HCT116 (cell line): Measurements from ENCODE around the gene EGFR. TPM values are rescaled to one million over a fixed set of nuclear protein-coding genes. Genes with fewer than 3 reads are reported as not detected.
A peak's percentile ranks its signal among the peaks of the same experiment; 100 is the strongest.

Experiments
- ATAC-seq: fragments of 200-7000 bp; cut with Tn5 transposase; 2 replicates; pipeline ENCODE4 v1.9.1; 2020; ENCODE audit warnings: mild to moderate bottlenecking, moderate library complexity
- BruUV-seq: library from RNA; stranded (reverse); fragments of 400-500 nt; replicated peaks from 2 replicates; lab custom pipeline; 2021; lab: Mats Ljungman, UMichigan
- CTCF ChIA-PET: fragments of 300-600 bp; sonication (Branson Sonifier 250); formaldehyde crosslinking; loops from one replicate; lab custom pipeline; 2021; ENCODE audit warnings: antibody characterized with exemption; lab: Charles Lee
- POLR2A ChIA-PET: fragments of 300-600, 350-600 bp; sonication (Branson Sonifier 250); formaldehyde crosslinking; loops from one replicate; lab custom pipeline; 2021; ENCODE audit warnings: antibody characterized with exemption; lab: Charles Lee
- RAD21 ChIA-PET, 2 experiments: fragments of 300-600 bp; sonication (Branson Sonifier 250); formaldehyde crosslinking; loops; one replicate each; lab custom pipeline; 2023; ENCODE audit warnings: low total read pairs in 2 of 2; ENCODE audit not compliant: uncharacterized antibody in 2 of 2, unreplicated experiment in 2 of 2, low non-redundant PET in 1 of 2; lab: Charles Lee
- DNase-seq: peaks from one replicate; pipeline ENCODE4 v3.0.0-alpha.2; 2010; ENCODE audit warnings: low read depth, low spot score
- H2AFZ ChIP-seq: fragments of 200-600 bp; shearing (Covaris generic), sonication (generic); 2 replicates; pipeline ENCODE4 v1.6.1; 2017; ENCODE audit warnings: low read depth, mixed run types, mixed read lengths, antibody characterized with exemption, low read length; ENCODE audit not compliant: poor library complexity, severe bottlenecking
- H3K27ac ChIP-seq: 2 replicates; pipeline ENCODE4 v1.5.1; 2012; ENCODE audit warnings: low read depth, low read length
- H3K27me3 ChIP-seq: fragments of 200-600 bp; sonication (generic); 2 replicates; pipeline ENCODE4 v1.6.1; 2016; ENCODE audit warnings: mixed run types, low read length, mixed read lengths; ENCODE audit not compliant: insufficient read depth
- H3K36me3 ChIP-seq, 2 experiments: fragments of 200-500 bp in 1 of 2; fragments of 200-600 bp in 1 of 2; sonication (Bioruptor generic) in 1 of 2; sonication (generic) in 1 of 2; 2 replicates each; pipeline versions ENCODE4 v1.5.1 to v1.6.1; 2014 to 2016; ENCODE audit warnings: low read length in 2 of 2, inconsistent platforms in 1 of 2, mixed read lengths in 1 of 2, mixed run types in 1 of 2; ENCODE audit not compliant: insufficient read depth in 2 of 2, control insufficient read depth in 1 of 2
- H3K4me1 ChIP-seq, 2 experiments: fragments of 200-600 bp in 1 of 2; sonication (generic) in 1 of 2; 2 replicates each; pipeline versions ENCODE4 v1.5.1 to v1.6.1; 2012 to 2017; ENCODE audit warnings: low read length in 2 of 2, inconsistent platforms in 1 of 2, mild to moderate bottlenecking in 1 of 2, mixed read lengths in 1 of 2, mixed run types in 1 of 2, moderate library complexity in 1 of 2; ENCODE audit not compliant: insufficient read depth in 2 of 2, control insufficient read depth in 1 of 2
- H3K4me2 ChIP-seq: fragments of 200-600 bp; sonication (generic); 2 replicates; pipeline ENCODE4 v1.6.1; 2017; ENCODE audit warnings: mixed run types, low read length, mixed read lengths
- H3K4me3 ChIP-seq, 2 experiments: fragments of 200-600 bp in 1 of 2; sonication (generic) in 1 of 2; replicated peaks in 1 of 2; 2 replicates each; pipeline ENCODE4 v1.5.1; 2011 to 2016; ENCODE audit warnings: low read length in 2 of 2, control low read depth in 1 of 2, low read depth in 1 of 2, mild to moderate bottlenecking in 1 of 2, mixed read lengths in 1 of 2, mixed run types in 1 of 2
- H3K79me2 ChIP-seq: fragments of 200-600 bp; sonication (generic); 2 replicates; pipeline ENCODE4 v1.6.1; 2017; ENCODE audit warnings: mild to moderate bottlenecking, mixed run types, low read length, moderate library complexity, mixed read lengths; ENCODE audit not compliant: insufficient read depth
- H3K9ac ChIP-seq: fragments of 200-600 bp; sonication (generic); 2 replicates; pipeline ENCODE4 v1.6.1; 2016; ENCODE audit warnings: low read length, mixed read lengths
- H3K9me2 ChIP-seq: fragments of 200-600 bp; sonication (generic), shearing (Covaris generic); 2 replicates; pipeline ENCODE4 v1.6.1; 2017; ENCODE audit warnings: mixed run types, mild to moderate bottlenecking, moderate library complexity; ENCODE audit not compliant: insufficient read depth
- H3K9me3 ChIP-seq, 2 experiments: fragments of 200-500 bp in 1 of 2; fragments of 200-600 bp in 1 of 2; sonication (Bioruptor generic) in 1 of 2; sonication (generic) in 1 of 2; 2 replicates each; pipeline ENCODE4 v1.6.1; 2014 to 2017; ENCODE audit warnings: low read length in 2 of 2, mixed read lengths in 2 of 2, inconsistent platforms in 1 of 2, low read depth in 1 of 2, mild to moderate bottlenecking in 1 of 2, mixed run types in 1 of 2, moderate library complexity in 1 of 2; ENCODE audit not compliant: control insufficient read depth in 1 of 2, insufficient read depth in 1 of 2
- H4K20me1 ChIP-seq: fragments of 200-600 bp; sonication (generic), shearing (Covaris generic); 2 replicates; pipeline ENCODE4 v1.6.1; 2017; ENCODE audit warnings: mixed run types, mild to moderate bottlenecking, moderate library complexity; ENCODE audit not compliant: insufficient read depth
- CBX3 ChIP-seq: IDR thresholded peaks from 2 replicates; pipeline ENCODE4 v1.6.1; 2012; ENCODE audit warnings: low read depth
- CEBPB ChIP-seq: IDR thresholded peaks from 2 replicates; pipeline ENCODE4 v1.6.1; 2012; ENCODE audit warnings: low read depth
- CTCF ChIP-seq, 3 experiments: fragments of 200-600 bp in 1 of 3; sonication (generic) in 1 of 3; IDR thresholded peaks in 2 of 3; conservative IDR thresholded peaks in 1 of 3; 2 replicates each; pipeline ENCODE4 v1.5.1; 2012 to 2017; ENCODE audit warnings: low read depth in 2 of 3, low read length in 2 of 3, antibody characterized with exemption in 1 of 3, borderline replicate concordance in 1 of 3, control low read depth in 1 of 3, mild to moderate bottlenecking in 1 of 3, mixed read lengths in 1 of 3, mixed run types in 1 of 3, moderate library complexity in 1 of 3; ENCODE audit not compliant: insufficient read depth in 1 of 3
- ELF1 ChIP-seq: IDR thresholded peaks from 2 replicates; pipeline ENCODE4 v1.6.1; 2012; ENCODE audit warnings: low read depth, borderline replicate concordance
- EZH2 ChIP-seq: fragments of 200-600 bp; sonication (generic); IDR thresholded peaks from 2 replicates; pipeline ENCODE4 v1.6.1; 2017; ENCODE audit warnings: antibody characterized with exemption, mixed run types
- EZH2phosphoT487 ChIP-seq: fragments of 200-600 bp; IDR thresholded peaks from 2 replicates; pipeline ENCODE4 v1.6.1; 2018; ENCODE audit warnings: antibody characterized with exemption, borderline replicate concordance
- JUND ChIP-seq: IDR thresholded peaks from 2 replicates; pipeline ENCODE4 v1.6.1; 2012
- MAX ChIP-seq: IDR thresholded peaks from 2 replicates; pipeline ENCODE4 v1.6.1; 2012
- POLR2AphosphoS5 ChIP-seq: IDR thresholded peaks from 2 replicates; pipeline ENCODE4 v1.6.1; 2011; ENCODE audit warnings: mild to moderate bottlenecking, low read depth, low read length, moderate library complexity
- REST ChIP-seq: IDR thresholded peaks from 2 replicates; pipeline ENCODE4 v1.6.1; 2012; ENCODE audit warnings: low read depth
- TCF7L2 ChIP-seq: IDR thresholded peaks from 2 replicates; pipeline ENCODE4 v1.7.0; 2011; ENCODE audit warnings: borderline replicate concordance, inconsistent platforms; ENCODE audit not compliant: insufficient read depth, insufficient read length; ENCODE audit errors: extremely low read depth
- YY1 ChIP-seq: IDR thresholded peaks from 2 replicates; pipeline ENCODE4 v1.6.1; 2011; ENCODE audit warnings: low read length, low read depth, moderate library complexity, mild to moderate bottlenecking; ENCODE audit not compliant: insufficient replicate concordance; ENCODE audit errors: extremely low read depth
- ZBTB33 ChIP-seq: IDR thresholded peaks from 2 replicates; pipeline ENCODE4 v1.6.1; 2011; ENCODE audit warnings: mild to moderate bottlenecking, low read length, moderate library complexity; ENCODE audit not compliant: insufficient replicate concordance; ENCODE audit errors: extremely low read depth
- ZFX ChIP-seq: fragments of 450-650 bp; IDR thresholded peaks from 2 replicates; pipeline ENCODE4 v1.6.1; 2017
- ZNF274 ChIP-seq: fragments of 200-500 bp; sonication (Bioruptor generic); IDR thresholded peaks from 2 replicates; pipeline ENCODE4 v1.6.1; 2014; ENCODE audit warnings: mild to moderate bottlenecking, low read depth, low read length, inconsistent platforms
- intact Hi-C: fragments of 100-400 bp; cut with micrococcal nuclease; formaldehyde crosslinking; loops from 2 replicates; pipeline ENCODE4 v1.10.0; 2022
- total RNA-seq: library from RNA; stranded (reverse); gene quantifications from one replicate; pipeline ENCODE4 v1.2.1, GENCODE V29; 2021; ENCODE audit not compliant: unreplicated experiment

EGFR gene
- total RNA-seq, 1 experiment from 2014 or later = 71.5 TPM

- peaks cover 33 to 86% of the 10 kb centered on the region in 2 experiments for H3K4me1 ChIP-seq
Measured at GRCh38 chr7:55066524-55066923, 47.7 kb downstream of the EGFR start.

More at GRCh38 chr7:55066524-55066923, 47.7 kb downstream of the EGFR start:
- Histone ChIP-seq H3K9me2 (no peaks in the 10 kb centered on the region), H3K36me3 (no peaks in the 10 kb centered on the region; a peak in 1 of 4 replicates), H3K9ac (peak overlapping the region; percentile 60), H3K4me2 (peak overlapping the region; percentile 75), H3K79me2 (peaks cover 70% of the 10 kb centered on the region), H3K27me3 (no peaks in the 10 kb centered on the region), H3K4me3 (no peak overlapping the region), H4K20me1 (no peaks in the 10 kb centered on the region), H3K27ac (peak overlapping the region; percentile 70; the same call in 1 of the 2 replicates), H2AFZ (no peak overlapping the region), H3K9me3 (no peaks in the 10 kb centered on the region)
- ATAC-seq (no peak), DNase-seq (no peak)
- POLR2A ChIA-PET = interaction anchor here (1.4 kb wide), 1 partner anchor 9 kb away, joined by 5 read pairs; no protein-coding TSS in a partner anchor
- RAD21 ChIA-PET = interaction anchor here in 1 of 2 experiments (0.8 kb wide), 1 partner anchor 48 kb away, joined by 3 read pairs; the partner anchor contains the start of gene EGFR
- TF ChIP-seq POLR2AphosphoS5 (no peak), ZNF274 (no peak), JUND (no peak), YY1 (no peak), ZFX (no peak), MAX (no peak), REST (no peak), CBX3 (no peak), CTCF (IDR thresholded peaks at IDR 0.05 in 2 of 3, conservative IDR thresholded peaks at IDR 0.05 in 1 of 3; ENCODE audit: borderline replicate concordance in 1 of 3, insufficient read depth in 1 of 3, low read depth in 2 of 3, low read length in 2 of 3) (no peak), EZH2phosphoT487 (no peak), ZBTB33 (no peak), TCF7L2 (no peak), EZH2 (no peak), ELF1 (no peak), CEBPB (no peak)
- CTCF ChIA-PET = interaction anchor here (1.0 kb wide), 1 partner anchor 189 kb away, joined by 3 read pairs; no protein-coding TSS in a partner anchor
- intact Hi-C loops = loop anchor here (5.0 kb wide), 2 partner anchors 229 to 294 kb away; no protein-coding TSS in a partner anchor
- no TSS peak for BruUV-seq
